WTC11 (cell line): ENCODE data around the gene SLC22A15. TPM values are rescaled to one million over a fixed set of nuclear protein-coding genes. Genes with fewer than 3 reads are reported as not detected.

Experiments
- ATAC-seq: fragments of 200-7000 bp; cut with Tn5 transposase; 2 replicates; pipeline ENCODE4 v1.10.0; 2021; ENCODE audit warnings: mild to moderate bottlenecking, moderate library complexity
- CTCF ChIA-PET: fragments of 300-600 bp; sonication (Branson Sonifier 250); formaldehyde crosslinking; loops from one replicate; lab custom pipeline; 2021; ENCODE audit warnings: antibody characterized with exemption; lab: Charles Lee
- POLR2A ChIA-PET: fragments of 350-600 bp; sonication (Branson Sonifier 250); formaldehyde crosslinking; loops from one replicate; lab custom pipeline; 2021; ENCODE audit warnings: antibody characterized with exemption; lab: Charles Lee
- DNase-seq: peaks from one replicate; pipeline ENCODE4 v3.0.0; 2021; ENCODE audit warnings: low spot score
- H3K27ac Mint-ChIP-seq: 2 replicates; pipeline ENCODE4 v1.8.0; 2021; ENCODE audit warnings: mixed read lengths
- H3K27me3 Mint-ChIP-seq: 2 replicates; pipeline ENCODE4 v1.8.0; 2021; ENCODE audit warnings: low read depth, mild to moderate bottlenecking, moderate library complexity, mixed read lengths
- H3K36me3 Mint-ChIP-seq: 2 replicates; pipeline ENCODE4 v1.8.0; 2021; ENCODE audit warnings: mixed read lengths
- H3K4me1 Mint-ChIP-seq: 2 replicates; pipeline ENCODE4 v1.8.0; 2022; ENCODE audit warnings: mixed read lengths
- H3K4me3 Mint-ChIP-seq: 2 replicates; pipeline ENCODE4 v1.8.0; 2021; ENCODE audit warnings: mild to moderate bottlenecking, moderate library complexity, mixed read lengths
- H3K9me3 Mint-ChIP-seq: 2 replicates; pipeline ENCODE4 v1.8.0; 2021; ENCODE audit warnings: mixed read lengths
- AR ChIP-seq: fragments of 250-450 bp; sonication (Bioruptor Pico); IDR thresholded peaks from 2 replicates; pipeline ENCODE4 v1.9.0; 2021; ENCODE audit warnings: mild to moderate bottlenecking
- CTCF ChIP-seq: fragments of 200-600 bp; IDR thresholded peaks from 2 replicates; pipeline ENCODE4 v1.8.0; 2022; ENCODE audit warnings: antibody characterized with exemption
- FOXJ3 ChIP-seq: sonication (generic); formaldehyde crosslinking; IDR thresholded peaks from 2 replicates; pipeline ENCODE4 v1.9.0; 2021; ENCODE audit warnings: missing genetic modification reagents, mild to moderate bottlenecking, borderline replicate concordance
- GRHL2 ChIP-seq: fragments of 250-450 bp; sonication (Bioruptor Pico); IDR thresholded peaks from 2 replicates; pipeline ENCODE4 v1.8.0; 2022; ENCODE audit warnings: mild to moderate bottlenecking, moderate library complexity; ENCODE audit not compliant: insufficient replicate concordance, severe bottlenecking
- GTF2I ChIP-seq: fragments of 250-450 bp; sonication (Bioruptor Pico); conservative IDR thresholded peaks from 2 replicates; pipeline ENCODE4 v1.4.0; 2021; ENCODE audit warnings: mild to moderate bottlenecking
- KAT7 ChIP-seq: sonication (generic); formaldehyde crosslinking; IDR thresholded peaks from 2 replicates; pipeline ENCODE4 v1.8.1; 2023; ENCODE audit warnings: missing genetic modification reagents, mild to moderate bottlenecking, borderline replicate concordance
- MXD4 ChIP-seq: fragments of 250-450 bp; sonication (Bioruptor Pico); IDR thresholded peaks from 2 replicates; pipeline ENCODE4 v1.8.0; 2021; ENCODE audit warnings: mild to moderate bottlenecking, moderate library complexity, borderline replicate concordance
- NFATC4 ChIP-seq: fragments of 250-450 bp; sonication (Bioruptor Pico); IDR thresholded peaks from 2 replicates; pipeline ENCODE4 v1.9.0; 2021; ENCODE audit warnings: mild to moderate bottlenecking
- OVOL2 ChIP-seq: fragments of 250-450 bp; sonication (Bioruptor Pico); IDR thresholded peaks from 2 replicates; pipeline ENCODE4 v1.9.0; 2021; ENCODE audit warnings: mild to moderate bottlenecking, borderline replicate concordance
- RELA ChIP-seq: sonication (generic); formaldehyde crosslinking; IDR thresholded peaks from 2 replicates; pipeline ENCODE4 v1.8.1; 2022; ENCODE audit warnings: missing genetic modification reagents, mild to moderate bottlenecking, borderline replicate concordance
- TEAD4 ChIP-seq: sonication (generic); formaldehyde crosslinking; IDR thresholded peaks from 2 replicates; pipeline ENCODE4 v1.8.0; 2022; ENCODE audit warnings: mild to moderate bottlenecking, missing genetic modification reagents
- TP53 ChIP-seq: sonication (generic); formaldehyde crosslinking; IDR thresholded peaks from 2 replicates; pipeline ENCODE4 v1.8.1; 2023; ENCODE audit warnings: mild to moderate bottlenecking, missing genetic modification reagents
- ZBTB21 ChIP-seq: sonication (generic); formaldehyde crosslinking; IDR thresholded peaks from 2 replicates; pipeline ENCODE4 v1.8.1; 2023; ENCODE audit warnings: mild to moderate bottlenecking, missing genetic modification reagents, borderline replicate concordance
- ZNF281 ChIP-seq: sonication (generic); formaldehyde crosslinking; IDR thresholded peaks from 2 replicates; pipeline ENCODE4 v1.8.0; 2023; ENCODE audit warnings: mild to moderate bottlenecking, missing genetic modification reagents
- ZNF317 ChIP-seq: sonication (generic); formaldehyde crosslinking; IDR thresholded peaks from 2 replicates; pipeline ENCODE4 v1.8.1; 2023; ENCODE audit warnings: low read depth, mild to moderate bottlenecking, moderate library complexity, missing genetic modification reagents, borderline replicate concordance
- ZNF423 ChIP-seq: fragments of 250-450 bp; sonication (Bioruptor Pico); IDR thresholded peaks from 2 replicates; pipeline ENCODE4 v2.1.2; 2022; ENCODE audit warnings: mild to moderate bottlenecking, moderate library complexity
- total RNA-seq: library from RNA; stranded (reverse); gene quantifications from 3 replicates; pipeline ENCODE4 v1.2.3, GENCODE V29; 2021
- TF ChIP-seq, protein P1 (sequence below): fragments of 250-450 bp; sonication (Bioruptor Pico); conservative IDR thresholded peaks from 2 replicates; pipeline ENCODE4 v1.9.0; 2021; ENCODE audit warnings: mild to moderate bottlenecking
- TF ChIP-seq, protein P2 (sequence below): fragments of 250-450 bp; sonication (Bioruptor Pico); IDR thresholded peaks from 2 replicates; pipeline ENCODE4 v1.8.0; 2021; ENCODE audit warnings: mild to moderate bottlenecking
- TF ChIP-seq, protein P3 (sequence below): sonication (generic); formaldehyde crosslinking; IDR thresholded peaks from 2 replicates; pipeline ENCODE4 v1.8.0; 2022; ENCODE audit warnings: mild to moderate bottlenecking, missing genetic modification reagents
- TF ChIP-seq, protein P4 (sequence below): sonication (generic); formaldehyde crosslinking; IDR thresholded peaks from 2 replicates; pipeline ENCODE4 v1.8.1; 2022; ENCODE audit warnings: missing genetic modification reagents, borderline replicate concordance

Gene SLC22A15
- total RNA-seq, 1 experiment from 2014 or later: 4.5 TPM

- no peak overlapping the region for H3K4me3 Mint-ChIP-seq
- peaks cover 4% of the 10 kb centered on the region; the same call in 1 of the 2 replicates for H3K36me3 Mint-ChIP-seq
- no peak for TF ChIP-seq AR
- TF ChIP-seq ZNF423 (CRISPR knock-in tag): no peak
- TF ChIP-seq, protein P1, sequence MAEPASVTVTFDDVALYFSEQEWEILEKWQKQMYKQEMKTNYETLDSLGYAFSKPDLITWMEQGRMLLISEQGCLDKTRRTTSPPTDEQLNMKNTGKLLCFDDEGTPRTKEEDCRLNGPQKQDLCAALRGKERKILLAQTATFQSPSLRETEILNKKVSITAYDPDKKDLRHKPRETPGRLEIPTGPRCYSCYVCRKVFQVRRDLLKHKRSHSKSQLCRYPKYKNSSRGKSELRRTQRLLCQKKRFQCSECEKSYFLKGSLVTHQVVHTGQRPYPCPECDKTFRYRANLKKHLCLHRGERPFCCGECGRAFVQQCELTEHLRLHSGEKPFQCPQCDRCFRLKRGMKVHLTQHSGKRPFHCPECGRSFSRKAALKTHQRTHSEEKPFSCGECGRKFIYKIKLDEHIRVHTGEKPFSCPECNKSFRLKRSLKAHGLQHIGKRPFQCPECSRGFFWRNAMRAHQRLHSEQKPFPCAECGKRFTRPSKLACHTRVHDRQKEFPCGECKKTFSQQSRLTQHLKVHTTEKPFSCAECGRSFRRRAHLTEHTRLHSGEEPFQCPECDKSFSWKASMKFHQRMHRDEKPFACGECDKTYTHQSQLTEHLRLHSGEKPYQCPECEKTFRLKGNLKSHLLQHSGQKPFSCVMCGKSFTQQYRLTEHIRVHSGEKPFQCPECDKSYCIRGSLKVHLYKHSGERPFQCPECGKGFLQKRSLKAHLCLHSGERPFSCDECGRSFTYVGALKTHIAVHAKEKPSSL (CRISPR knock-in tag): no peak
- no peak for TF ChIP-seq TP53
- peaks cover 7% of the 10 kb centered on the region for H3K4me1 Mint-ChIP-seq
- ATAC-seq: no peak
- DNase-seq: no peak
- H3K9me3 Mint-ChIP-seq: peaks cover 5% of the 10 kb centered on the region; the same call in 1 of the 2 replicates
- H3K27ac Mint-ChIP-seq: no peak overlapping the region
- ChIA-PET POLR2A (no interaction called here), CTCF (interaction anchor here (1.8 kb wide), 1 partner anchor 12 kb away, joined by 12 read pairs; no protein-coding TSS in a partner anchor)
- H3K27me3 Mint-ChIP-seq: no peaks in the 10 kb centered on the region
These were observed 32.5 kb downstream of the SLC22A15 start for GRCh38 chr1:116008656-116009390.

DNA sequence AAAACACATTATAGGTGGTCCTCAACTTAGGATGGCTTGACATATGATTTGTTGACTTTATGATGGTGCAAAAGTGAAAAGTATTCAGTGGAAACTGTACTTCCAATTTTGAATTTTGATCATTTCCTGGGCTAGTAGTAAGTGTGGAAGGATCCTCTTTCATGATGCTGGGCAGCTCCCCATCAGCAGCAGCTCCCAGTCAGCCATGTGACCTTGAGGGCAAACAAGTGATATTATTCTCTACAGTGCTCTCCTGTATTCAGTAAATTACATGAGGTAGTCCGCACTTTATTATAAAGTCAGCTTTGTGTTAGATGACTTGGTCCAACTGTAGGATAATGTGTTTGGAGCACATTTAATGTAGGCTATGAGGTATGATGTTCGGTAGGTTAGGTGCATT is 36.4 kb downstream of the SLC22A15 start:
- ChIA-PET POLR2A (no interaction called here), CTCF (interaction anchor here (3.0 kb wide), 1 partner anchor 31 kb away, joined by 9 read pairs; no protein-coding TSS in a partner anchor)
- H3K4me1 Mint-ChIP-seq: peaks cover 7% of the 10 kb centered on the region
- DNase-seq (no peak), ATAC-seq (no peak)
- no peak overlapping the region for H3K27ac Mint-ChIP-seq
- no peaks in the 10 kb centered on the region for H3K9me3 Mint-ChIP-seq
- TF ChIP-seq RELA (CRISPR knock-in tag) (no peak), MXD4 (CRISPR knock-in tag) (no peak), ZBTB21 (CRISPR knock-in tag) (no peak), ZNF281 (CRISPR knock-in tag) (no peak), TP53 (no peak), OVOL2 (no peak), NFATC4 (CRISPR knock-in tag) (no peak), CTCF (no peak), GRHL2 (CRISPR knock-in tag) (no peak), FOXJ3 (CRISPR knock-in tag) (no peak), KAT7 (no peak), GTF2I (CRISPR knock-in tag) (no peak), TEAD4 (no peak), ZNF317 (no peak)
- TF ChIP-seq, protein P2, sequence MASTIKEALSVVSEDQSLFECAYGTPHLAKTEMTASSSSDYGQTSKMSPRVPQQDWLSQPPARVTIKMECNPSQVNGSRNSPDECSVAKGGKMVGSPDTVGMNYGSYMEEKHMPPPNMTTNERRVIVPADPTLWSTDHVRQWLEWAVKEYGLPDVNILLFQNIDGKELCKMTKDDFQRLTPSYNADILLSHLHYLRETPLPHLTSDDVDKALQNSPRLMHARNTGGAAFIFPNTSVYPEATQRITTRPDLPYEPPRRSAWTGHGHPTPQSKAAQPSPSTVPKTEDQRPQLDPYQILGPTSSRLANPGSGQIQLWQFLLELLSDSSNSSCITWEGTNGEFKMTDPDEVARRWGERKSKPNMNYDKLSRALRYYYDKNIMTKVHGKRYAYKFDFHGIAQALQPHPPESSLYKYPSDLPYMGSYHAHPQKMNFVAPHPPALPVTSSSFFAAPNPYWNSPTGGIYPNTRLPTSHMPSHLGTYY (CRISPR knock-in tag): no peak
- TF ChIP-seq, protein P3, sequence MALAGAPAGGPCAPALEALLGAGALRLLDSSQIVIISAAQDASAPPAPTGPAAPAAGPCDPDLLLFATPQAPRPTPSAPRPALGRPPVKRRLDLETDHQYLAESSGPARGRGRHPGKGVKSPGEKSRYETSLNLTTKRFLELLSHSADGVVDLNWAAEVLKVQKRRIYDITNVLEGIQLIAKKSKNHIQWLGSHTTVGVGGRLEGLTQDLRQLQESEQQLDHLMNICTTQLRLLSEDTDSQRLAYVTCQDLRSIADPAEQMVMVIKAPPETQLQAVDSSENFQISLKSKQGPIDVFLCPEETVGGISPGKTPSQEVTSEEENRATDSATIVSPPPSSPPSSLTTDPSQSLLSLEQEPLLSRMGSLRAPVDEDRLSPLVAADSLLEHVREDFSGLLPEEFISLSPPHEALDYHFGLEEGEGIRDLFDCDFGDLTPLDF (CRISPR knock-in tag): no peak
- TF ChIP-seq, protein P4, sequence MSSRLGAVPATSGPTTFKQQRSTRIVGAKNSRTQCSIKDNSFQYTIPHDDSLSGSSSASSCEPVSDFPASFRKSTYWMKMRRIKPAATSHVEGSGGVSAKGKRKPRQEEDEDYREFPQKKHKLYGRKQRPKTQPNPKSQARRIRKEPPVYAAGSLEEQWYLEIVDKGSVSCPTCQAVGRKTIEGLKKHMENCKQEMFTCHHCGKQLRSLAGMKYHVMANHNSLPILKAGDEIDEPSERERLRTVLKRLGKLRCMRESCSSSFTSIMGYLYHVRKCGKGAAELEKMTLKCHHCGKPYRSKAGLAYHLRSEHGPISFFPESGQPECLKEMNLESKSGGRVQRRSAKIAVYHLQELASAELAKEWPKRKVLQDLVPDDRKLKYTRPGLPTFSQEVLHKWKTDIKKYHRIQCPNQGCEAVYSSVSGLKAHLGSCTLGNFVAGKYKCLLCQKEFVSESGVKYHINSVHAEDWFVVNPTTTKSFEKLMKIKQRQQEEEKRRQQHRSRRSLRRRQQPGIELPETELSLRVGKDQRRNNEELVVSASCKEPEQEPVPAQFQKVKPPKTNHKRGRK: no peak
- H3K4me3 Mint-ChIP-seq: no peak overlapping the region
- no peaks in the 10 kb centered on the region for H3K27me3 Mint-ChIP-seq
- H3K36me3 Mint-ChIP-seq: no peaks in the 10 kb centered on the region; the same call in 1 of the 2 replicates
